A549 treated with AZD9567 at 1 μM for 4 hours (cell line): ENCODE data around the gene AGR2. TPM values are rescaled to one million over a fixed set of nuclear protein-coding genes. Genes with fewer than 3 reads are reported as not detected.

ENCODE experiments used
- total RNA-seq: library from RNA; stranded (reverse); fragments of 200-300 nt; extraction: Qiagen RNA extraction; gene quantifications from 5 replicates; pipeline ENCODE4 v1.2.3, GENCODE V29; 2022; ENCODE audit not compliant: insufficient read depth

The AGR2 gene
- 92.3 to 144 TPM (median 108 TPM) in 5 replicates for total RNA-seq

DNA sequence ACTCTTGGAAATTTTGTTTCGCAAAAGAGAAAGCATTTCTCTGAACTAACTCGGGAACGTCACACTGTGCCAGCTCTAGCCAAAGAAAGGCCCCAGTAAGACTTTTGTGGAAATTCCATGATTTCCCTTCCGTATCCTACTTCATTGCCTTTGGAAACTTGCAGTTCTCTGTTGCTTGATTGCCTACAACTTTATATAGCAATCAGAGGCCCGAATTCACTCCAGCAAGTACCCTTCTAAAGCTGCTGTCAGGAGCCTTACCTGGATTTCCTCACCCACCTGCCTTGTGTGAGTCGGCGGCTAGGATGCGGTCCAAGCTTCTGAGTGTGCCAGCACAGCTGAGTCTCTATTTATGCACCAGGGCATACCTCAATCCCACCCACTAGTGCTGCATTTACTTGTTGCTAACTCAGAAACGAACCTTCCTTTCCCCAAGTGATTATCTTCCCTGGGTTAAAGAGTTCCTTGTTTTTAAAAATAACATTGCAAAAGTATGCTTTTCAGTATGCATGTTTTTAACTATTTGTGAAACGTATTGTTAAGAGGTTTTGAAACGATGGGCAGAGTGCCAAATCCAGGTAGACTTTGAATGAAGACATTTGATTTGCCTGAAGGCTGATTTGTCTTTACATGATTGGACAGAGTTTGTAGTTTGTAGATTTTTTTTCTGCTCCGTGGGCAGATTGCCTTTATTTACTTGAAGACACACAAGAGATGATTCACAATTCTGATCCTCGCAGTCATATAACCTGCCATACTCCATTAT, at the start of gene AGR2:
Gene AGR2 (minus strand): TSS at position 326 of the 766 bp plus-strand sequence. CDS start 3,203 bp downstream, outside the sequence.

DNA sequence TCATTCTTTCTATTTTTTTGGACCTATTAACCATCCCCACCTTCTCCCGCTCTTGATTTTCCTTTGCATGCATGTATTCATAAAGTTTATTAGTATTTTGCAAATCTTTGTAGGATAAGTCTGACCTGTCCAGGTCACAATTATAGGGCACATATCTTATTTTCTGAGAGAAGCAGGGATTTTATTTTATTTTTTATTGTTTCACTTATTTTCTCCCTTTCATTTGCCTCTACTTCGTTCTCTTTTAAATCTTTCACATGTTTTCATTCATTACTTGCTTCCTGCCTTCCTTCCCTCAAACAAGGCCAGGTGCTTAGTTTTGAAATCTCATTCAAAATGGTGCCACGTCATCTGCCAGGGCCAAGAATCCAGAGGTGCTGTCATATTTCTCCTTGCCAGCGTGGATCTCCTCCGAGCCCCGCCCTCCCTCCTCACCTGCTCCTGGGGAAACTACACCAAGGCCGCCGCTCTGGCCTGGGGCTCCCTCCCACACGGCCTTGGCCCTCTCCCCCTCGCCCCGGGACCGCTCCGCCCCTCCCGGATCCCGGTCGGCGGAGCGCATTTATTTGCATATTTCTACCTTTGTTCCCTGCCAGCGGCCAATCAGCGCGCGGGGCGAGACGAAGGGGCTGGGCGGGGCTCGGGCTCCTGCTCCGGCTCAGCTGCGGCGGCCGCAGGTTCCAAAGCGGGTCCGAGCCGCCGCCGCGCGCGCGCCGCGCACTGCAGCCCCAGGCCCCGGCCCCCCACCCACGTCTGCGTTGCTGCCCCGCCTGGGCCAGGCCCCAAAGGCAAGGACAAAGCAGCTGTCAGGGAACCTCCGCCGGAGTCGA, 51.5 kb downstream of the AGR2 start, which contains the start of gene TSPAN13:
Gene TSPAN13 (plus strand): TSS at position 654 of the 830 bp plus-strand sequence. CDS start 213 bp downstream, outside the sequence.

Other genes with a start within 250 kb of the AGR2 start
- 12.1 to 14.6 TPM (median 14.2 TPM) in 5 replicates for gene ANKMY2, start 159.2 kb downstream of the AGR2 start, total RNA-seq
- gene BZW2, start 158.8 kb downstream of the AGR2 start, total RNA-seq, result 94.1 to 106 TPM (median 98.1 TPM) in 5 replicates
- 12.1 to 17.9 TPM (median 15.7 TPM) in 5 replicates for gene TSPAN13, start 51.2 kb downstream of the AGR2 start, total RNA-seq
- gene AGR3, start 77.0 kb upstream of the AGR2 start, total RNA-seq, result 0.17 to 0.21 TPM in 2 of 5 replicates, not detected in the others